Body of pancreas (tissue), 4 donors: Measurements from ENCODE around the gene RELN. TPM values are rescaled to one million over a fixed set of nuclear protein-coding genes. Genes with fewer than 3 reads are reported as not detected.

Experiments used
- ATAC-seq: fragments of 150-250 bp; one replicate; pipeline ENCODE4 v1.9.1; 2016
- DNase-seq, 4 donors: peaks; one replicate each; pipeline ENCODE4 v3.0.0-alpha.2; 2019
- H3K27ac ChIP-seq, 4 donors: fragments of 200-600 bp; sonication (generic); 1 replicate in 3 of 4; 2 replicates in 1 of 4; pipeline versions ENCODE4 v1.5.1 to v1.6.1; 2016 to 2019; ENCODE audit warnings: mild to moderate bottlenecking in 1 of 4, mixed read lengths in 1 of 4, moderate library complexity in 1 of 4
- H3K27me3 ChIP-seq, 2 donors: fragments of 200-600 bp; sonication (generic); one replicate each; pipeline ENCODE4 v1.6.0; 2016; ENCODE audit warnings: mild to moderate bottlenecking in 1 of 2
- H3K36me3 ChIP-seq, 2 donors: fragments of 200-600 bp; sonication (generic); replicated peaks in 1 of 2; 2 replicates each; pipeline ENCODE4 v1.5.1; 2016; ENCODE audit warnings: low read depth in 2 of 2; ENCODE audit not compliant: insufficient read depth in 1 of 2
- H3K4me1 ChIP-seq: fragments of 200-600 bp; sonication (generic); one replicate; pipeline ENCODE4 v1.6.0; 2016
- H3K4me3 ChIP-seq, 2 donors: fragments of 200-600 bp; sonication (generic); 1 replicate in 1 of 2; 2 replicates in 1 of 2; pipeline ENCODE4 v1.5.1; 2016 to 2019
- H3K9me3 ChIP-seq, 3 donors: fragments of 200-600 bp; sonication (generic); 1 replicate in 2 of 3; 2 replicates in 1 of 3; pipeline ENCODE4 v1.5.1; 2016
- CTCF ChIP-seq, 7 experiments: fragments of 450-650 bp in 4 of 7; fragments of 200-600 bp in 3 of 7; sonication (generic) in 3 of 7; IDR thresholded peaks; one replicate each; pipeline ENCODE4 v1.5.1; 2016 to 2019; ENCODE audit warnings: antibody characterized with exemption in 7 of 7
- POLR2A ChIP-seq, 3 donors: fragments of 450-650 bp; IDR thresholded peaks; one replicate each; pipeline ENCODE4 v1.6.1; 2016; ENCODE audit warnings: antibody characterized with exemption in 3 of 3, mild to moderate bottlenecking in 2 of 3
- WGBS, 2 donors: methylation state at CpG; one replicate each; pipeline ENCODE4 v1.1.5; 2017; 5-methylcytosine and 5-hydroxymethylcytosine counted together
- intact Hi-C: fragments of 100-400 bp; cut with DNase I; formaldehyde crosslinking; loops from one replicate; pipeline ENCODE4 v1.15.1; 2023
- total RNA-seq, 2 donors: library from RNA; depleted of rRNA; stranded (reverse); fragments of >200 nt; gene quantifications; one replicate each; pipeline ENCODE4 v1.1.0, GENCODE V29; 2016

RELN gene
- total RNA-seq, 2 donors from 2014 or later: 0.33 to 3.9 TPM

- TF ChIP-seq CTCF (IDR thresholded peaks at IDR 0.05) (no peak), POLR2A (IDR thresholded peaks at IDR 0.05) (no peak)
- H3K36me3 ChIP-seq: no peaks in the 10 kb centered on the region
- intact Hi-C loops: no loop called here
- H3K27ac ChIP-seq: no peak overlapping the region
- H3K9me3 ChIP-seq: no peaks in the 10 kb centered on the region
- no peaks in the 10 kb centered on the region for H3K4me1 ChIP-seq
- no peak for DNase-seq
- H3K4me3 ChIP-seq: no peak overlapping the region
- WGBS, 2 donors: 67 to 74% methylated on average over 1 of the region's 1 CpG
- no peaks in the 10 kb centered on the region for H3K27me3 ChIP-seq
- ATAC-seq: no peak
These were observed 110.0 kb downstream of the RELN start for GRCh38 chr7:103879411-103879810.

- intact Hi-C loops: no loop called here
These were observed 111.9 kb downstream of the RELN start for GRCh38 chr7:103877565-103877964.

GRCh38 chr7:103875718-103876117, 113.7 kb downstream of the RELN start:
- no peaks in the 10 kb centered on the region for H3K9me3 ChIP-seq
- H3K27ac ChIP-seq: no peak overlapping the region
- H3K27me3 ChIP-seq: no peaks in the 10 kb centered on the region
- no peak overlapping the region for H3K4me3 ChIP-seq
- ATAC-seq (no peak), DNase-seq (no peak)
- no peaks in the 10 kb centered on the region for H3K4me1 ChIP-seq
- no peak for TF ChIP-seq CTCF (IDR thresholded peaks at IDR 0.05)
- no peak for TF ChIP-seq POLR2A (IDR thresholded peaks at IDR 0.05)
- intact Hi-C loops: no loop called here
- no peaks in the 10 kb centered on the region for H3K36me3 ChIP-seq

More at GRCh38 chr7:103877565-103877964, 111.9 kb downstream of the RELN start:
- no peaks in the 10 kb centered on the region for H3K4me1 ChIP-seq
- no peaks in the 10 kb centered on the region for H3K27me3 ChIP-seq
- H3K36me3 ChIP-seq: no peaks in the 10 kb centered on the region
- no peak overlapping the region for H3K4me3 ChIP-seq
- no peak overlapping the region for H3K27ac ChIP-seq
- TF ChIP-seq CTCF (IDR thresholded peaks at IDR 0.05) (peak in 1 of 7 experiments; percentile 7), POLR2A (IDR thresholded peaks at IDR 0.05) (no peak)
- no peaks in the 10 kb centered on the region for H3K9me3 ChIP-seq
- no peak for ATAC-seq
- DNase-seq: no peak
- WGBS, 2 donors: 80 to 92% methylated on average over 3 of the region's 3 CpGs

- H3K36me3 ChIP-seq: no peaks in the 10 kb centered on the region
- H3K4me3 ChIP-seq: no peak overlapping the region
- DNase-seq (no peak), ATAC-seq (no peak)
- H3K4me1 ChIP-seq: peaks cover 8% of the 10 kb centered on the region
- H3K27ac ChIP-seq: no peak overlapping the region
- intact Hi-C loops: no loop called here
- WGBS, 2 donors: 69 to 89% methylated on average over 2 of the region's 2 CpGs
- no peaks in the 10 kb centered on the region for H3K9me3 ChIP-seq
- no peaks in the 10 kb centered on the region for H3K27me3 ChIP-seq
- TF ChIP-seq POLR2A (IDR thresholded peaks at IDR 0.05) (no peak), CTCF (IDR thresholded peaks at IDR 0.05) (no peak)
These were observed 118.0 kb downstream of the RELN start for GRCh38 chr7:103871473-103871872.

GRCh38 chr7:103870664-103871063, 118.8 kb downstream of the RELN start:
- 65 to 82% methylated on average over 3 of the region's 3 CpGs for WGBS, 2 donors
- Histone ChIP-seq H3K9me3 (no peaks in the 10 kb centered on the region), H3K4me1 (peaks cover 9% of the 10 kb centered on the region), H3K36me3 (no peaks in the 10 kb centered on the region), H3K27ac (no peak overlapping the region), H3K27me3 (no peaks in the 10 kb centered on the region), H3K4me3 (no peak overlapping the region)
- TF ChIP-seq POLR2A (IDR thresholded peaks at IDR 0.05): no peak
- ATAC-seq (no peak), DNase-seq (no peak)
- intact Hi-C loops: no loop called here
